C4-2B (cell line): ENCODE measurements around the gene QRFP.

Source experiments
- ZFX ChIP-seq: fragments of 450-650 bp; IDR thresholded peaks from 2 replicates; pipeline ENCODE4 v1.6.1; 2017
- TF ChIP-seq, protein P1 (sequence below): fragments of 450-650 bp; conservative IDR thresholded peaks from 2 replicates; pipeline ENCODE4 v1.5.1; 2017; ENCODE audit warnings: mild to moderate bottlenecking

DNA sequence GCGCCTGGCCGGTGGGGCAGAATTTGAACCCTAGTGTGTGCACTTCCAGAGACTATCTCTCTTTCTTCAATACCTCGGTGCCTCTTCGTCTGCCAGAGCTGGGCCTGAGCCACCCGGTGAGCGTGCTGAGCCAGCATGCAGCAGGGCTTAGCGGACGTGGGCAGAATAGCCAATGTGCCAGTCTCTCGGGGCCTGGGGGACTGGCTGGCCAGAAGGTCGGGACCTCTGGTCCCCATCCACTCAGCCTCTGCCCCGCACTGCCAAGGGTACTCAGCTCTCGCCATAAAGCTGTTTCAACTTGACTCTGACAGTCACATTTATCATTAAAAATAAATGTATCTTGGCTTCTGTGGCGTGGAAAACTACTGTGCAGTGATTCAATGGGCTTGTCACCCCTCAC, 46.6 kb upstream of the QRFP start:
- TF ChIP-seq, protein P1, sequence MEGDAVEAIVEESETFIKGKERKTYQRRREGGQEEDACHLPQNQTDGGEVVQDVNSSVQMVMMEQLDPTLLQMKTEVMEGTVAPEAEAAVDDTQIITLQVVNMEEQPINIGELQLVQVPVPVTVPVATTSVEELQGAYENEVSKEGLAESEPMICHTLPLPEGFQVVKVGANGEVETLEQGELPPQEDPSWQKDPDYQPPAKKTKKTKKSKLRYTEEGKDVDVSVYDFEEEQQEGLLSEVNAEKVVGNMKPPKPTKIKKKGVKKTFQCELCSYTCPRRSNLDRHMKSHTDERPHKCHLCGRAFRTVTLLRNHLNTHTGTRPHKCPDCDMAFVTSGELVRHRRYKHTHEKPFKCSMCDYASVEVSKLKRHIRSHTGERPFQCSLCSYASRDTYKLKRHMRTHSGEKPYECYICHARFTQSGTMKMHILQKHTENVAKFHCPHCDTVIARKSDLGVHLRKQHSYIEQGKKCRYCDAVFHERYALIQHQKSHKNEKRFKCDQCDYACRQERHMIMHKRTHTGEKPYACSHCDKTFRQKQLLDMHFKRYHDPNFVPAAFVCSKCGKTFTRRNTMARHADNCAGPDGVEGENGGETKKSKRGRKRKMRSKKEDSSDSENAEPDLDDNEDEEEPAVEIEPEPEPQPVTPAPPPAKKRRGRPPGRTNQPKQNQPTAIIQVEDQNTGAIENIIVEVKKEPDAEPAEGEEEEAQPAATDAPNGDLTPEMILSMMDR: no peak
- no peak for TF ChIP-seq ZFX
